Thyroid gland (tissue), 4 donors: ENCODE results near the gene CKAP5. TPM values are rescaled to one million over a fixed set of nuclear protein-coding genes. Genes with fewer than 3 reads are reported as not detected.

Experiments used
- DNase-seq, 2 donors: peaks; one replicate each; pipeline ENCODE4 v3.0.0-alpha.2; 2019
- H3K27ac ChIP-seq, 3 donors: fragments of 200-600 bp; sonication (generic); 1 replicate in 2 of 3; 2 replicates in 1 of 3; pipeline ENCODE4 v1.5.1; 2016 to 2019; ENCODE audit warnings: mild to moderate bottlenecking in 1 of 3, moderate library complexity in 1 of 3
- H3K27me3 ChIP-seq: fragments of 200-600 bp; sonication (generic); one replicate; pipeline ENCODE4 v1.5.1; 2019
- H3K36me3 ChIP-seq, 2 donors: fragments of 200-600 bp; sonication (generic); one replicate each; pipeline ENCODE4 v1.5.1; 2016 to 2019
- H3K4me1 ChIP-seq, 2 donors: fragments of 200-600 bp; sonication (generic); one replicate each; pipeline ENCODE4 v1.5.1; 2017 to 2019
- H3K4me3 ChIP-seq, 3 donors: fragments of 200-600 bp; sonication (generic); replicated peaks in 1 of 3; 1 replicate in 2 of 3; 2 replicates in 1 of 3; pipeline ENCODE4 v1.5.1; 2016; ENCODE audit warnings: mild to moderate bottlenecking in 1 of 3
- H3K9me3 ChIP-seq: fragments of 200-600 bp; sonication (generic); one replicate; pipeline ENCODE4 v1.5.1; 2017
- POLR2A ChIP-seq, 2 donors: fragments of 450-650 bp; IDR thresholded peaks; one replicate each; pipeline ENCODE4 v1.6.1; 2017; ENCODE audit warnings: antibody characterized with exemption in 2 of 2, mild to moderate bottlenecking in 2 of 2, moderate library complexity in 1 of 2
- WGBS, 2 donors: methylation state at CpG; one replicate each; pipeline ENCODE4 v1.1.5; 2017; 5-methylcytosine and 5-hydroxymethylcytosine counted together
- intact Hi-C: fragments of 100-400 bp; cut with DNase I; formaldehyde crosslinking; loops from one replicate; pipeline ENCODE4 v1.15.1; 2023
- total RNA-seq, 4 donors: library from RNA; depleted of rRNA; stranded (reverse); fragments of >200 nt; gene quantifications; one replicate each; pipeline ENCODE4 v1.2.3, GENCODE V29; 2016
- TF ChIP-seq, protein P1 (sequence below), 6 experiments: fragments of 200-600 bp in 3 of 6; fragments of 450-650 bp in 3 of 6; sonication (generic) in 3 of 6; IDR thresholded peaks; one replicate each; pipeline ENCODE4 v1.5.1; 2016 to 2019; ENCODE audit warnings: antibody characterized with exemption in 6 of 6, mild to moderate bottlenecking in 2 of 6, inconsistent platforms in 1 of 6, moderate library complexity in 1 of 6

The CKAP5 gene
- total RNA-seq, 4 donors from 2014 or later, result 25.3 to 30.1 (median 26.8) TPM

DNA sequence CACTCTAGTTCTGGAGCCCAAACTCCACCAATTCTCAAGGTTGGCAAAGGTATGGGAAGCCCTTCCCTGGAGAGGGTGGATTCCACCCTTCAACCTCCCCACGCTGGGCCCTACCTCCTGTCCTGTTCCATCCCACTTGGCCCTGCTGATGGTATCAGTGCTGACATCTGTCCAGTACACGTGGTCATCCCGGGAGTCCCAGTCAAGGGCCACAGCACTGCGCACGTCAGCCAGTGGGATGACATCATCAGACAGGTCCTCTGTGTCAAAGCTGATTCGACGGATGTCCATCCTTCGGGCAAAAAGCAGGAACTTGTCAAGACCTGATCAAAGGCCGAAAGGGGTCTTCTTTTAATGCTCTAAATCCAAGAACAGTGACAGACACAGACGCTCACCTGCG, 40.1 kb upstream of the CKAP5 start:
- TF ChIP-seq POLR2A (IDR thresholded peaks at IDR 0.05), result no peak
- TF ChIP-seq, protein P1, sequence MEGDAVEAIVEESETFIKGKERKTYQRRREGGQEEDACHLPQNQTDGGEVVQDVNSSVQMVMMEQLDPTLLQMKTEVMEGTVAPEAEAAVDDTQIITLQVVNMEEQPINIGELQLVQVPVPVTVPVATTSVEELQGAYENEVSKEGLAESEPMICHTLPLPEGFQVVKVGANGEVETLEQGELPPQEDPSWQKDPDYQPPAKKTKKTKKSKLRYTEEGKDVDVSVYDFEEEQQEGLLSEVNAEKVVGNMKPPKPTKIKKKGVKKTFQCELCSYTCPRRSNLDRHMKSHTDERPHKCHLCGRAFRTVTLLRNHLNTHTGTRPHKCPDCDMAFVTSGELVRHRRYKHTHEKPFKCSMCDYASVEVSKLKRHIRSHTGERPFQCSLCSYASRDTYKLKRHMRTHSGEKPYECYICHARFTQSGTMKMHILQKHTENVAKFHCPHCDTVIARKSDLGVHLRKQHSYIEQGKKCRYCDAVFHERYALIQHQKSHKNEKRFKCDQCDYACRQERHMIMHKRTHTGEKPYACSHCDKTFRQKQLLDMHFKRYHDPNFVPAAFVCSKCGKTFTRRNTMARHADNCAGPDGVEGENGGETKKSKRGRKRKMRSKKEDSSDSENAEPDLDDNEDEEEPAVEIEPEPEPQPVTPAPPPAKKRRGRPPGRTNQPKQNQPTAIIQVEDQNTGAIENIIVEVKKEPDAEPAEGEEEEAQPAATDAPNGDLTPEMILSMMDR (IDR thresholded peaks at IDR 0.05), result no peak
- Histone ChIP-seq H3K36me3 (no peaks in the 10 kb centered on the region), H3K4me3 (no peak overlapping the region), H3K27ac (no peak overlapping the region), H3K27me3 (no peaks in the 10 kb centered on the region), H3K9me3 (no peaks in the 10 kb centered on the region), H3K4me1 (no peaks in the 10 kb centered on the region)
- 88 to 94% methylated on average over 11 of the region's 11 CpGs for WGBS, 2 donors
- intact Hi-C loops, result loop anchor here (10.0 kb wide), 1 partner anchor 469 kb away; the partner anchor contains the start of gene MYBPC3
- no peak for DNase-seq

DNA sequence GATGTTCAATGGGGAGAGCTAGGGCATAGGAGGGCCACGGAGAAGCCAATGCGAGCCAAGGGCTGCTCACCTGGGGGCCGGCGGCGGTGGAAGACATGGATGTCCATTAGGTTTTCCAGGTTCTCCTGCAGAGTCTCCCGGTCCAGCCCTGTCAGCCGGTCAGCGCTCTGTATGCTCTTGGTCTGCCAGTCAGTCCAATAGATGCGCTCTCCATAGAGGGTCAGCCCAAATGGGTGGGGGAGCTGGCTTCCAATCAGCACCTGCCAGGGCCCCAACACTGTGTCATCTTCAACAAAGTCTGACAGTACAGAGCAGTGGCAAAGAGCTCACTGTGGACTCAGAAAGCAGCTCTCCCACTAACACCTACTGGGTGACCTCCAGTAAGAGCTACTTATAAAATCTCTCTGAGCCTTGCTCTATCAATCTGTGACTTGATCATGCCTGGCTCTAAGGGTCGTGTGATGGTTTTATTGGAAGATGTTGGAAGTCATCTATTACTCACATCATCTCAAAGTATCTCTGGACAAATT, 33.0 kb upstream of the CKAP5 start:
- intact Hi-C loops, result no loop called here
- H3K36me3 ChIP-seq, result peaks cover 0 to 9% of the 10 kb centered on the region in 2 donors

DNA sequence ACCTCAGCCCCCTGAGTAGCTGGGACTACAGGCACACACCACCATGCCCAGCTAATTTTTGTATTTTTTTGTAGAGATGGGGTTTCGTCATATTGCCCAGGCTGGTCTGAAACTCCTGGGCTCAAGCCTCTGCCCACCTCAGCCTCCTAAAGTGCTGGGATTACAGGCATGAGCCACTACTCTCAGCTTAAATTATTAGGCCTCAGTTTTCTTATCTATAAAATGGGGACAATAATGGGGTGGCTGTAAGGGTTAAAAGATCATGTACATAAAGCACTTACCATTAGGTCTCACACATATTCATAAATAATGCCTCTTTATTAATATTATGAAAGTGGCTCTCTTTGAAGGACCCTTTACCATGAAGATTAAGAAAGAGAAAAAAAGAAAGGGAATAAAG, 31.5 kb upstream of the CKAP5 start:
- TF ChIP-seq POLR2A (IDR thresholded peaks at IDR 0.05), result no peak
- TF ChIP-seq, protein P1 (IDR thresholded peaks at IDR 0.05), result no peak
- WGBS, 2 donors, result 93 to 100% methylated on average over 1 of the region's 1 CpG
- Histone ChIP-seq H3K27ac (no peak overlapping the region), H3K4me1 (no peaks in the 10 kb centered on the region), H3K27me3 (no peaks in the 10 kb centered on the region), H3K36me3 (peaks cover 0 to 9% of the 10 kb centered on the region in 2 donors), H3K4me3 (no peak overlapping the region), H3K9me3 (no peaks in the 10 kb centered on the region)
- intact Hi-C loops, result no loop called here
- DNase-seq, result no peak

More for the DNA sequence above, 33.0 kb upstream of the CKAP5 start:
- no peaks in the 10 kb centered on the region for H3K9me3 ChIP-seq
- no peaks in the 10 kb centered on the region for H3K27me3 ChIP-seq
- H3K4me3 ChIP-seq, result no peak overlapping the region
- no peak overlapping the region for H3K27ac ChIP-seq
- no peak for DNase-seq
- TF ChIP-seq, protein P1 (IDR thresholded peaks at IDR 0.05), result no peak
- TF ChIP-seq POLR2A (IDR thresholded peaks at IDR 0.05), result no peak
- 96 to 97% methylated on average over 10 of the region's 10 CpGs for WGBS, 2 donors
- no peaks in the 10 kb centered on the region for H3K4me1 ChIP-seq

DNA sequence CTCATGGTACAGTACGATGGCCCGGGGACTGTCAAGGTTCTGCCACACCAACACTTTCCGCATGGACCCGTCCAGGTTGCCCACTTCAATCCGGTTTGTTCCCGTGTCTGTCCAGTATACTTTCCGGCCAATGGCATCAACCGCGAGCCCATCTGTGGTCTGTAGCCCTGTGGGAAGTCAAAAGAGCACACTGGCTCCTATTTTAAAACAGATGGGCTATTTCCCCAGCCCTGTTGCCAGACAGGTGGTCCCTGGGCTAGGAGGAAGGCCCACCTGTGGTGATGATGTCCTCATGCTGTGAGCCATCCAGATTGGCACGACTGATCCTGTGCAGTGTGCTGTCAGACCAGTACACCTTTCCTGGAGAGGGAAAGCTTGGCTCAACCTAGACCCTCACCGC, 30.4 kb upstream of the CKAP5 start:
- no peaks in the 10 kb centered on the region for H3K9me3 ChIP-seq
- H3K27me3 ChIP-seq, result no peaks in the 10 kb centered on the region
- no peak for DNase-seq
- intact Hi-C loops, result no loop called here
- no peaks in the 10 kb centered on the region for H3K4me1 ChIP-seq
- no peak overlapping the region for H3K4me3 ChIP-seq
- TF ChIP-seq, protein P1 (IDR thresholded peaks at IDR 0.05), result no peak
- TF ChIP-seq POLR2A (IDR thresholded peaks at IDR 0.05), result no peak
- WGBS, 2 donors, result 93 to 97% methylated on average over 11 of the region's 11 CpGs
- no peak overlapping the region for H3K27ac ChIP-seq
- peaks cover 0 to 9% of the 10 kb centered on the region in 2 donors for H3K36me3 ChIP-seq

DNA sequence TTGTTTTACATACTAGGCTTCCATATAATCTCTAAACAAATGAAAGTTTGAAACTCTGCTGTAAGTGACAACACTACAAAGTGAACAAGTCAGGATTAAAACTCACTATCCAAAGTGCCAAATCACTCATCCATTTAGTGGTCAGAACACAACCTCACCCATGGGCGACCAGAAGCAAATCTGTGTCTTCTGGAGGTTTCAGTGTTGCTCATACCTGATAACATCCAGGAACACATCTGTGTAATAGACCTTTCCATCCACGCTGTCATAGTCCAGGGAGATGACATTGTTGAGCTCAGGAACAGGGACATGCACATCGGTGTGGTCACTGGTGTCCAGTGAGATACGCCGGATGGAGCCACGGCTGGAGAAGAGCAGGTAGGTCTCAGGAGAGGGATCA, 28.5 kb upstream of the CKAP5 start:
- H3K9me3 ChIP-seq, result no peaks in the 10 kb centered on the region
- 88 to 94% methylated on average over 6 of the region's 6 CpGs for WGBS, 2 donors
- no peak overlapping the region for H3K27ac ChIP-seq
- no peak overlapping the region for H3K4me3 ChIP-seq
- peaks cover 0 to 9% of the 10 kb centered on the region in 2 donors for H3K36me3 ChIP-seq
- H3K4me1 ChIP-seq, result no peaks in the 10 kb centered on the region
- no peak for DNase-seq
- intact Hi-C loops, result no loop called here
- TF ChIP-seq, protein P1 (IDR thresholded peaks at IDR 0.05), result no peak
- TF ChIP-seq POLR2A (IDR thresholded peaks at IDR 0.05), result no peak
- no peaks in the 10 kb centered on the region for H3K27me3 ChIP-seq
